Fibroblast of the conjunctiva (primary cell): ENCODE data around the gene BLMH.
A peak's percentile ranks its signal among the peaks of the same experiment; 100 is the strongest.

Source experiments
- DNase-seq: peaks from one replicate; pipeline ENCODE4 v3.0.0-alpha.2; 2010; ENCODE audit warnings: low read depth

Gene BLMH, protein sequence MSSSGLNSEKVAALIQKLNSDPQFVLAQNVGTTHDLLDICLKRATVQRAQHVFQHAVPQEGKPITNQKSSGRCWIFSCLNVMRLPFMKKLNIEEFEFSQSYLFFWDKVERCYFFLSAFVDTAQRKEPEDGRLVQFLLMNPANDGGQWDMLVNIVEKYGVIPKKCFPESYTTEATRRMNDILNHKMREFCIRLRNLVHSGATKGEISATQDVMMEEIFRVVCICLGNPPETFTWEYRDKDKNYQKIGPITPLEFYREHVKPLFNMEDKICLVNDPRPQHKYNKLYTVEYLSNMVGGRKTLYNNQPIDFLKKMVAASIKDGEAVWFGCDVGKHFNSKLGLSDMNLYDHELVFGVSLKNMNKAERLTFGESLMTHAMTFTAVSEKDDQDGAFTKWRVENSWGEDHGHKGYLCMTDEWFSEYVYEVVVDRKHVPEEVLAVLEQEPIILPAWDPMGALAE

DNA sequence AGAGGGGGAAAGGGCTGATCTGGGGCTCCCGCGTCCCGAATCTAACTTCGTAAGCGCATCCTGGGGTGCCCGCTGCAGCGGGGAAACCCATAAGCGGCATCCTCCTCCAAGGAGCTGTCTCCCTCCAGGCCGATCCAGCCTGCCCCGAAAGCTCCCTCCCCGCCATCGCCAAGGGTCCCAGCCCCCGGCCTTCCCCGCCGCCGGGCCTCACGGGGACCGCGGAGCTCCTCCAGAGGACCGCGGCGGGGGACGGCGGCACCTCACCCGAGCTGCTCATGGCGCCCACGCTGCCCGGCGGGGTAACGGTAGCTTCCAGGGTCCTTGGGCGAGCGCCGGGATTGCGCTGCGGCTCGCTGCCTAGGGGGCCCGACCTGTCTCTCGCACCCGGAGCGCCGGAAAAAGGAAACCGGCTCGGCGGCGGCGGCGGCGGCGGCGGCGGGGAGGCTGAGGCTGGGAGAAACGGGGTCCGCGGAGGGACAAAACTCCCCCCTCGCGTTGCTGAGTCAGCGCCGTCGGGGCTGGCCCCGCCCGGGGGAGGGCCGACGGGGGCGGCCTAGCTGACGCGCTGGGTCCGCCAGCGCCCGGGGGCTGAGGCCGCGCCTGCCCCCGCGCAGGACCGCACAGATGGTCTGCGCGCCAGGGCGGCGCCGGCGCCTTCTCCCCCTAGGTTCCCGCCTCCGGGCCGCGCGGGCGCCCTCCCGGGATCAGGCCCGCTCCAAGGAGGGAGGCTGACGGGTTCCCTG is at the start of gene BLMH:
BLMH (minus strand) TSS at position 402 of the 743 bp plus-strand sequence; CDS start at position 277, 125 bp downstream.
- DNase-seq = peak; percentile 53

DNA sequence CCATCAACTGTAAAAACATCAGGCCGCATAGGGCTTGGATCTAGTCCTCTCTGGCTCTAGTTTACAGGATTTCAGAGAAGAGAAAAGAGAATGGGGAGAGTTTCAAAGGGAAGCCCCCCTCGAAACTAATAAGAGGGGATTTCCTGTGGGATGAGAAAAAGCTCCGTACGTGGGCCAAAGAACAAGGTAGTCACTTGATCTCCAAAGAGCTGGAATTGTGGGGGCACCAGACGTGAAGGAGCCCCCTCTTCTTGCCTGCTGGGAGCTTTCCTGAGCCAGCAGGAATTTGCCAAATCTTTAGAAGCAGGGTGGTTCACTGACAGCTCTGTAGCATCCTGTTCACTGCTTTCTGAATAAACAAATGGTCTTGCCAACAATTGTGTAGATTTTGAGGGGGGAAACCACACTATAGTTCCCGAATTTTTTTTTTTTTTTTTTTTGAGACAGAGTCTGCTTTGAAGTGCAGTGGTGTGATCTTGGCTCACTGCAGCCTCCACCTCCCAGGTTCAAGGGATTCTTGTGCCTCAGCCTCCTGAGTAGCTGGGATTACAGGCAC is 49.1 kb upstream of the BLMH start:
- no peak for DNase-seq

DNA sequence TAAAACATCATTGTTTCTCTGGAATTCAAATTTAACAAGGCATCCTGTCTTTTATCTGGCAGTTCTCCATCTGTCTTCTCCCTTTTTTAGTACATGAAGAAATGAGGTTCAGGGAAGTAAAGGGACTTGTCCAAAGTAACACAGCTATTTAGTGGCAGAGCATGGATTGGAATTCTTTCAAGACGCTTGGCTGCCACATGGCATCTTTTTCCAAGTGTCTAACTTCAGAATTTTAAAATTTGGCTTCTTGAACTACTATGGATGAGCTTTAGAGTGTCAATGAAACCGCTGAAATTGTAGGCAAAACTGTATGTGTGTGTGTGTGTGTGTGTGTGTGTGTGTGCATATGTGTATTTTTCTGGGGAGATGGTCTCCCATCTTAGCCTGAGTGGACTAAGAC is 47.3 kb upstream of the BLMH start:
- DNase-seq = no peak

DNA sequence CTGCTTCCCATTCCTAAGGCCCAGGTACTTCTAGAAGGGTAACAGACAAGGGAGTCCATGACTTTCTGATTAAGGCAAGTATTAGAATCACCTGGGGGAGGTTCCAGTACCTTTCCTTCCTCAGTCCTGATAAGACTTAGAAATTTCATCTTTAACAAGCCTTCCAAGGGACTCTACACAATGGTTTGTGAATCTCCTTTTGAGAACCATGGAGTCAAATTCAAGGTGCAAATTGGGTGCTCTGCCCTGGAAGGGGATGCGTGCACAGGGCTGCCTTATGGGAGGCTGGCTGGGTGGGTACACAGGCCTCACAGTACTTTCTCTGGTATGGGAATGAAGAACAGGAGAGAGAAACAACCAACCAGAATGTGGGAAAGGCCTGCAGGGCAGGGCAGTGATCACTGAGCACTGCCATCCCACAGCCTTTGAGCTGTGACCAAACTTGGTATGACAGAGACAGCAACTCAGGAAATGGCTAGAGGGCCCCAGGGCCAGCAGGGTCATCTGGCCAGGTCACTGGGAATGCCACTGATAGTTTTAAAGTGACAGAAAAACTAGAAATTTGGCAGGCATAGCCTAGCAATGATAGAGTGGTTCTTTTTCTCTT is 45.8 kb upstream of the BLMH start:
- no peak for DNase-seq

DNA sequence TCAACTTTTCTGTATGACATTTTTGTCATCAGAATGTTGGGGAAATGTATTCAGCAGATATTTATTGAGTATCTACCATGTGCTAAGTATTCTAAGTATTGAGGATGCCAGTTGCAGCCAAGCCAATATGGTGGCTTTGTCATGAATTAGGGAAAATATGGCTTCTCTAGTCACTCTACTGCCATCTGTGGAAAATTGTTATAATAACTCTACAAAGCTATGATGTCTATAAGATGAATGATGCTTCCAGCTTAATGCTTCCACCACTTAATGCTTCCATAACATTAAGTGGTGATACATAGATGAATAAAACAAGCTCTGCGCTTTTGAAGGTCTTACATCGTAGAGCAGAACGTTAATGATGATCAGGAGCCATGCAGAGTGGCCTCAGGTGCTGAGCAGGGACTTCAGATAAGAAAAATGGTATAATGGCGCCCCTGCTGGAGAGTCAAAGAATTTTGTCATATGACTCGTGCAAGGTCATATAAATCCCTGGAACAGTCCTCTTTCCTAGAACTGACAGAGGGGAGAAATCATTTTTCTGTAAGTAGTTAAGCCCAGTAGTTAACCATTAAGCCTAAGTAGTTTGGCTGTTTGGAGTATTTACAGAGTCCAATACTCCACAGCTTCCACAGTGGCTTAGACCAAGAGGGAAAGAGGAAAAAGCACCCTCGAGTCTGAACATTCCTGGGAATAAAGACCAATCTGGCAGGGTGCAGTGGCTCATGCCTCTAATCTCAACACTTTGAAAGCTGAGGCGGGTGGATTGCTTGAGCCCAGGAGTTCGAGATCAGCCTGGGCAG is 44.8 kb upstream of the BLMH start:
- peak; percentile 24 for DNase-seq

DNA sequence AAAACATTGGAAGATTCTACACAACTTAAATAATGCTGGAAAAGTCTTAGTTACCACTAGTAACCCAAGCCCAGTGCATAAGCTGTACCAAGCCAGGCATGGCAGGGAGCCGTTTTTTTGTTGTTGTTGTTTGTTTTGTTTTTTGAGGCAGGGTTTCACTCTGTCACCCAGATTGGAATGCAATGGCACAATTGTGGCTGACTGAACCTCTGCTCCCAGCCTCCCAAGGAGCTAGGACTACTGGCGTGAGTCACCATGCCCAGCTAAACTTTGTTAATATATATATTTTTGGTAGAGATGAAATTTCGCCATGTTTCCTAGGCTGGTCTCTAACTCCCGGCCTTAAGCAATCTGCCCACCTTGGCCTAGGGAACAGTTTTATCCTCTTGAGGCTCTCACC is 42.7 kb upstream of the BLMH start:
- DNase-seq = no peak

DNA sequence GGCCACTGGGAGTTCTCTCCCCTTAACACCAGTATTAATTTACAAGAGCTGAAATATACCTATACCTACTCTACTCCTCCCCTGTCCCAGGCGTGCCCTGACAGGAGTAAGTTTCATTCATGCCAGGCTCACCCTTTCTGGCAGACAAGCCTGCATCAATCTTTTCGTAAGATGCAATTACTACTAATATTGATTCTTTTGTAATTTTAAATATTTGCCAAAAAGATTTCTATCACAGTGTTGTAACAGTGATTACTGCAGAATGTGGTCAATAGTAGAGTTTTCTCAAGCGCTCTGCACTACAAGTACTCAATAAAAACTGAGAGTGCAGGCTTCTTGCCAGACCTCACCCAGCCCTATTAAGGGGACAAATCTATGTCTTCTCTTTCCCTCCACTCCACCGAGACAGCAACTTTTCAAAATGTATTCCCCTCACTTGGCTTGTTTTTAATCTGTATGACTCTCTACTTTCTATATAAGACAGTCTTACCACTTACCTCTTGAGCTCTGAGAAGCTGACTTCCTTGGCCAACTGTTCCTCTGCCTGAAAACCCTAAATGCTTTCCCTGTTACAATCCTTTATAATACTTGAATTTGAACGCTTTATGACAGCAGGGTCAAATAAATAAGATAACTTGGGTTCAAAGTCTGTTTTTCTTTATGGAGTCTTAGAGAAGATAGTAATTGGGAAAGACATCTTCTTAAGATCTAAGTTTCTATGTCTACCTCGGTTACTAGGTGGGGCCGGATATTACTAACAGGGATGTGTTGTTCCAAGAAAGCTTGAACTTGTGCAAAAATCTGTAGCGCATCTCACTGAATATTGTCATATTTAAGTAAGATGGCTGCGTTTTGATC is 42.0 kb upstream of the BLMH start, which contains the start of gene TMIGD1:
TMIGD1 (minus strand) TSS at position 555 of the 858 bp plus-strand sequence. CDS start 1,924 bp downstream, outside the sequence.
- DNase-seq = no peak

DNA sequence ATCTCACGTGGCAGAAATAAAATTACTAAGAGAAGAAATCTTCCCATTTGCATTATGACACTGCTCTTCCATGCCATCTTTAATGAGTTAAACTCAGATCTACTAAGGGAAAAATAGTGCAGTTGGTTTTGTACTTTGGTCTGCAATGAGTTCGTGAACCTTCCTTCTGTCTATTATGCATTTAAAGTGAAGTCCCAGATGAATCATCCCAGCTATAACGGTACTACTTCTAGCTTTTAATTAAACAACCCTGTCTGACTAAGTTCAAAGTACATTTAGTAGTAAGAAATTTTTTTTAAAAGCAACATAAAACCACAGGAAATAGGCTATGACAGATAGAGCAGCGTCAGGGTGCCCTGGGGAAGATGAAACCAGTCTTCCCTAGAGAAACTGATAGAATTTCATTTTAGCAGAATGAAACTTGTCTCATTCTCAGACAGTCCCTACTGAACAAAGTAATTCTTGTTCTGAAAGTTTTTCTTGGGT is 40.4 kb upstream of the BLMH start:
- no peak for DNase-seq

DNA sequence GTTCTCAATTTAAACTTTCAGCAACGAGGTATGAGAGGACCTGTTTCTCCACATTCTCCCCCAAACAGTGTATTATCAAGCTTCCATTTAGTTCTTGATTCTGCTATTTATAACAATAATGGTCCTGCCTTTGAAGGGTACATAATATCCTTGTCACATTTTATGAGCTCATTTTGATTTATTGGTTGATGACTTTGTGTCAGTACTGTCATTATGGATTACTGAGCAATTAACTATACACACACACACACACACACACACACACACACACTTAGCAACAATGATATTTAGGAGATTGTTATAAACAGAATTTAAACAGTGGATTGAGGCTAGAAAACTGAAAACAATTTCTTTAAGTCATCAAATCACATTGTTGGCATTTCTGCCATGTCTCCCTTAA is 35.1 kb upstream of the BLMH start:
- DNase-seq = no peak

DNA sequence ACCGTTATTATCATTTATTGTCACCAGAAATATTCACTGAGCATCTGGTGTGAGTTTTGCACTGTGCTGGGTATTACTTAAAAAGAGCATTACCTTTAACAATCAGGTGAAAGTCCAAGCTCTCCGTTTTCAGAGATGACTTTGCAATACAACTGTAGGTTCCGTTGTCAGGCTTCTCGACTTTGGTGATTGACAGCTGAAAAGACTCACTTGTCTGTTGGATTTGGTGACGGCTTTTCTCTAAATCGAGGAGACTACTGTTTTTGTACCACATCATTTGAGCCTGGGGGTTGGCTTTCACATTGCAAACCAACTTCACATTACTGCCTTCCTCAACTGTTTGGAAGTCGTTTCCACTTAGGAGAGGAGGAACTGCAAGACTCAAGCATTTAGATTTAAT is 33.0 kb upstream of the BLMH start:
- DNase-seq = no peak

DNA sequence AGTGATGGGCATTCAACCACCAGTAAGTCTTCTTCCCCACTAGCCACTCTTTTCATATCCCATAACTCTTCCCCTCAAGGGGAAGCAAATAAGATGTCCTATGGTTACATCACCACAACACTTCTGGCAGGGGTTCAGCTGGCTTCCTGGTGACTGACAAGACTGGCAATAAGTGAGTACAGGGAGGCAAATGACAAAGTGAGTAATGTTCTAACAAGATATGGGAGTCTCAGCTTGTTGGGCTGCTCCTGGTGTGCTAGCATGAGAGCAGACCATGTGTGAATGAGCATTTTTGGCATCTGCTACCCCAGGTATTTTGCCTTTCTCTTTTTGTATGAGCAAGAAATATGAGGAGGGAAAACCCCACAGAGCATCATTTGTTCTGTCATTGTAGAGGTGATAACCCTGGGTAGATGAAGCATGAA is 32.2 kb upstream of the BLMH start:
- DNase-seq = peak; percentile 55

DNA sequence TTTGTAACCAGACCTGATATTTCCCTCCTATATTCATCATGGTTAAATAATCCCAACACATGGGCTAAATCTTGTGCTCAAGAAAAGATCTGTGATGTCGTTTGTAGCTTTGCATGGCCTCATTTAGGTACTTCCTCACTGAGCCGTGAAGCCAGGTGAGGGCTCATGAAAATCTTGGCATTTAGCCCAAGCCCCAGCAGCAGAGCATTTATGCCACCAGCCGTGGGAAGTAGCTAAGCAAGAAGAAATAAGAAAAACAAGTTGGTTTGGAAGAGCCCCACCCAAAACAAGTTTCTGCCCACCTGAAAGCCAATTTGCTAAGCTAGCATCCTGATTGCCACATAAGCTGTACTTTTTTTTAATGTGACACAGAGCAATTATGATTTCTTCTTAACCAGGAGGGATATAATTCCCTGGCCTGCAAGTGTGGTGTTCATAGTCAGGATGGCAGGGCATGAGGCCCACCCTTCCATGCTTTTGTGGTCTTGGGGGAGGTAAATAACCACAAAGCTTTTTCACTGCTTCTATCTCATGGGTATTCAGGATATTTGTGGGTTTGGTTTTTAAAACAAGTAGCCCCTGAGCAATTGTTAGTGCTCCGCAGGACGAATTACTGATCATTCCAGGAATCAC is 31.6 kb upstream of the BLMH start:
- DNase-seq = no peak

DNA sequence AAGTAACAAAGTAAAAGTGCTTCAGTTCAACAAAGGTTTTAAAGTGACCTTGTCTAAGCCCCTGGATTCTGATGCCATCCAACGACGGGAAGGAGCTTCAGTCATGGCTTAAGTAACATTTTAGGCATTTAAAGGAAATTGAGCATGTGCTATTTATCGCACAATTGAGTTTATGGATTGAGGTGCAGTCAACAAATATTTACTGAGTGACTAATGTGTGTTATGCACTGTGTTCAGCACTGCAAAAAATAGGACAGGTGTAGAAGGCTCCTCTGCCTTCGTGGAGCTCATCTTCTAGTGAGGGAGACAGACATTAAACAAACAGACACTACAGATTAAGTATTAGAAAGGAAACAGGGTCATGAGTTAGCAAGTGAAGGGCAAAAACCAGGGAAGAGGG is 29.6 kb upstream of the BLMH start:
- DNase-seq = no peak

DNA sequence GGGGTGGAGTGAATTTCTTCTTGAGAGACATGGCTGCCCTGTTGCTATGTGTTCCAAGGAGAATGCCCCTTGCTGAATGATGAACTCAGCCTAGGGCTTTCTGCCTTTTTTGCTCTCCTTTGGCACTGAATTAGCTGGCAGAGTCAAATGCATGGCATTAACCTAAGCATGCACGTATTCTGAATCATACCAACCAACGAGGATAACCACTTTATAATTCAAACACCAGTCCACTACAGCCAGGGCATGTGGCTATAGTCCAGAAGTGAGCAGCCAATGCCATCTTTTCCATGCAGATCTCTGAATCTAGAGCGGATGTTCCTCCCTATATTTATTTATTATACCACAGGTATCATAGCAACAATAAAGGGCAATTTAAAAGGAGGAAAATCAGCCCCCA is 26.4 kb upstream of the BLMH start:
- DNase-seq = no peak

DNA sequence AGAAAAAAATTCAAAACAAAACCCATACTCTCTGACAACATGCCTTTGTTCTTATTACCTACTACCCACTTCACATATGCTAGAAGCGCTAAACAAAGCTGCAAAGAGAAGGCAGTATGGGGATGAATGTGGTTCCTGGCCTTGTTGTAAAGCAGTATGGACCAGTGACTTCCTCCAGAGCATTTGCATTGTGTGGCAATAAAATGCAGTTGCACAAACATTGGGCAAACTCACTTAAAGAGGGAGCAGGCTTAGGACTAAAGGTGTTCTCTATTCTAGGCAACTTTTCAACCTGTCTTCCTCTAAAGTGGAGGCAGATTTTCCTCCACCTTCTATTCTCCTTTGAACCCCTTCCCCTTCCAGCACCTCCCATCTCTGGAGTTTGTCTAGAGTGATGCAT is 25.0 kb upstream of the BLMH start:
- no peak for DNase-seq

DNA sequence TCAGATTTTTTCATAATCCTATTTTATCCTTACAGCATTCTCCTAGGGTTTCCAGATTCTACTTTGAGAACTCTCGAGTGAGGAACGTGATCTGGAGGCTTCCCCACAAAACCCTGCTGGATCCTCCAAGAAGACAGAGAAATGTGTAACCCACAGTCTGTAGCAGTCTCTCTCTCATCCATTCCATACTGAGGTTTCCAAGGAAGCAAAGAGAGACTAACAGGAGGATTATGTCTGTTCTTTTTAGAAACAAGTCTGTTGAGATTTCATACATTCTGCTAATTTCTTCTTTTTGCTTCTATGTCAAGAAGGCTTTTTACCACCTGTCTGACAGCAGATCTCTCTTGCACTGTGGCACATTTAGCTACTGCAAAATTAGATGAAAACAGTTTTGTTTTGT is 23.4 kb upstream of the BLMH start:
- DNase-seq = no peak

DNA sequence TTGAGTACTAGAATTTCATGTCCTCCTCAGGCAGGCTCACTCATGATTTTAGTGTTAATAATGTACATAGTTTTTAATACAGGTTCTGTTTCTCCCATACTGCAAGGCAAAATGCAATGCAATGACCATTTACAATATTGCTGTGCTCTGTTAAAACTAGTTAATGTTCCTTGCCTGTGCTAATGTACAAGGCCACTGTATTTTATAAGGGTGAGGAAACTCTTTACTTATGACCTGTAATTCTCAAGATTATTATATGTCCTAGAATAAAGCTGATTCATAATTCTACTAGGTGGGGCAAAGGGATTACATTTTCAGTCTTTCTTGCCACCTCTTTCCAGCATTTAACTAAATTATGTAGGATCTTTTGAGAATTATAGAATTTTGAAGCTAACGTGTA is 22.7 kb upstream of the BLMH start:
- no peak for DNase-seq

DNA sequence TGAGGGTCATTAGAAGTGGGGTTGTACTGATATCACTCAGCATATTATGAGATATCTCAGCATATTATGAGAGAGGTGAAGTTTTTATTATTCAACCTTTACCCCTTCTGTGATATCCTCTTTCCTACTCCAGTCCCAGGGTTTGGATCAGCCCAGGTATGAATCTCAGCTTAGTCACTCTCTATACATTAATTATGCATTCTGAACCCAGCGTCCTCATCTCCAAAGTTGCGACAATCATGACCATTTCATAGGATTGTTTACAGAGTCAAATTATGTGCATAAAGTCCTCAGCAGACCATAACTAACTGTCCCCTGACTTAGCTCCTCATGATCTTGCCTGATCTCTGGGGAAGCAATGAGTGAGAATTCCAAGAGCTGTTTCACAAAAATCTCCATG is 20.5 kb upstream of the BLMH start:
- no peak for DNase-seq

DNA sequence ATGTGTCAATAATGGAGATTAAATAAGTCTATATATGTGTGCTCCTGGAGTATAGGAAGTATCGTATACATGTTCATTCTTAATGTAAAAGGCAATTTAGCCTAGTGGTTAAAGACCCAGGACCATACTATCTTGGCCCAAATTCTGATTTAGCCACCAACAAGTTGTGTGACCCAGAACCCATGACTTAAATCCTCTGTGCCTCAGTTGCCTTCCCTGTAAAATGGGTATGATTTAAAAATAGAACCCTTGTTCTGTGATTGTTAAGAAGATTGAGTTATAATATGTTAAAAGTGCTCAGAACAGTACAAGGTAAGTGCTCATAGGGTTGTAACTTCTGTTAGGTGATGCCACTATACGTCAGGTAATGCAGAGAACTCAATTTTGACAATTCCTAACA is 18.8 kb upstream of the BLMH start:
- no peak for DNase-seq

DNA sequence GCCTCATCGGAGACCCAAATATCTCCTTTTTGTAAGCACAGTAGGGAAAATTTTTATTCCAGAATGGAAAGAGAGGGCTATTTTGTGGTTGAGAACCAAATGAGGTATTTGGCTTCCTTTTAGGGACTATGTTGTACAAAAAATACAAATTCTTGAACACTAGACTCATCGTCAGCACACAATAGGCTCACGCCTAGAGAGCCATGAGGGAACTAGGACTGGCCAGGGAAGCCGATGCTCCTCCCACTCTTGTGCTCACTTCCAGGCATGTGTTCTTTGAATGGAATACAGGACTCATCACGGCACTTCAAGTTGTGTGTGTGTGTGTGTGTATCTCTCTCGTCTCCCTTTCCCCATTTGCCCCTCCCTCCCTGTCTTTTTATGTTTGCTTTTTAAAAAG is 17.8 kb upstream of the BLMH start:
- DNase-seq = no peak
